Adrenal gland (tissue), 5 donors: ENCODE measurements around the gene CLEC16A.

Experiments
- POLR2A ChIP-seq, 2 donors: fragments of 450-650 bp; IDR thresholded peaks; one replicate each; pipeline ENCODE4 v1.6.1; 2017; ENCODE audit warnings: antibody characterized with exemption in 2 of 2, mild to moderate bottlenecking in 2 of 2, moderate library complexity in 1 of 2
- TF ChIP-seq, protein P1 (sequence below), 6 experiments: fragments of 450-650 bp in 4 of 6; fragments of 200-600 bp in 2 of 6; sonication (generic) in 1 of 6; IDR thresholded peaks; 1 replicate in 5 of 6; 2 replicates in 1 of 6; pipeline versions ENCODE4 v1.5.1 to v1.8.0; 2016 to 2021; ENCODE audit warnings: antibody characterized with exemption in 6 of 6, mild to moderate bottlenecking in 2 of 6, moderate library complexity in 1 of 6
- donor health status: DM: no; HTN: no; CAD: no.

- TF ChIP-seq, protein P1, sequence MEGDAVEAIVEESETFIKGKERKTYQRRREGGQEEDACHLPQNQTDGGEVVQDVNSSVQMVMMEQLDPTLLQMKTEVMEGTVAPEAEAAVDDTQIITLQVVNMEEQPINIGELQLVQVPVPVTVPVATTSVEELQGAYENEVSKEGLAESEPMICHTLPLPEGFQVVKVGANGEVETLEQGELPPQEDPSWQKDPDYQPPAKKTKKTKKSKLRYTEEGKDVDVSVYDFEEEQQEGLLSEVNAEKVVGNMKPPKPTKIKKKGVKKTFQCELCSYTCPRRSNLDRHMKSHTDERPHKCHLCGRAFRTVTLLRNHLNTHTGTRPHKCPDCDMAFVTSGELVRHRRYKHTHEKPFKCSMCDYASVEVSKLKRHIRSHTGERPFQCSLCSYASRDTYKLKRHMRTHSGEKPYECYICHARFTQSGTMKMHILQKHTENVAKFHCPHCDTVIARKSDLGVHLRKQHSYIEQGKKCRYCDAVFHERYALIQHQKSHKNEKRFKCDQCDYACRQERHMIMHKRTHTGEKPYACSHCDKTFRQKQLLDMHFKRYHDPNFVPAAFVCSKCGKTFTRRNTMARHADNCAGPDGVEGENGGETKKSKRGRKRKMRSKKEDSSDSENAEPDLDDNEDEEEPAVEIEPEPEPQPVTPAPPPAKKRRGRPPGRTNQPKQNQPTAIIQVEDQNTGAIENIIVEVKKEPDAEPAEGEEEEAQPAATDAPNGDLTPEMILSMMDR (IDR thresholded peaks at IDR 0.05): no peak
- TF ChIP-seq POLR2A (IDR thresholded peaks at IDR 0.05): no peak
Observed at GRCh38 chr16:10941127-10941933, 3.0 kb upstream of the CLEC16A start.
